Panc1 (cell line): ENCODE results near the gene IL1RAP. TPM values are rescaled to one million over a fixed set of nuclear protein-coding genes. Genes with fewer than 3 reads are reported as not detected.

Experiments used
- ATAC-seq: fragments of 200-7000 bp; cut with Tn5 transposase; 2 replicates; pipeline ENCODE4 v1.9.1; 2020; ENCODE audit warnings: mild to moderate bottlenecking, moderate library complexity
- BruUV-seq: library from RNA; stranded (reverse); fragments of 400-500 nt; replicated peaks from 2 replicates; lab custom pipeline; 2021; lab: Mats Ljungman, UMichigan
- CTCF ChIA-PET: fragments of 300-600 bp; sonication (Branson Sonifier 250); formaldehyde crosslinking; loops from one replicate; lab custom pipeline; 2022; ENCODE audit warnings: antibody characterized with exemption; lab: Charles Lee
- POLR2A ChIA-PET: fragments of 300-600 bp; sonication (Branson Sonifier 250); formaldehyde crosslinking; loops from one replicate; lab custom pipeline; 2022; ENCODE audit warnings: antibody characterized with exemption; lab: Charles Lee
- DNase-seq: peaks from one replicate; pipeline ENCODE4 v3.0.0-alpha.2; 2010; ENCODE audit warnings: low read depth, low spot score
- H3K27ac ChIP-seq: 2 replicates; pipeline ENCODE4 v1.5.1; 2011; ENCODE audit warnings: mild to moderate bottlenecking, low read length, inconsistent platforms
- H3K27me3 ChIP-seq: fragments of 200-500 bp; sonication (Bioruptor generic); 2 replicates; pipeline ENCODE4 v1.6.0; 2014; ENCODE audit warnings: low read length, inconsistent platforms; ENCODE audit not compliant: control insufficient read depth, insufficient read depth
- H3K36me3 ChIP-seq: fragments of 200-500 bp; sonication (Bioruptor generic); 2 replicates; pipeline ENCODE4 v1.5.1; 2014; ENCODE audit warnings: inconsistent platforms, mild to moderate bottlenecking, low read length, moderate library complexity; ENCODE audit not compliant: control insufficient read depth, insufficient read depth
- H3K4me1 ChIP-seq: 2 replicates; pipeline ENCODE4 v1.5.1; 2011; ENCODE audit warnings: inconsistent platforms, mild to moderate bottlenecking, low read length, moderate library complexity; ENCODE audit not compliant: control insufficient read depth, insufficient read depth
- H3K4me3 ChIP-seq, 2 experiments: 2 replicates each; pipeline ENCODE4 v1.5.1; 2011 to 2012; ENCODE audit warnings: low read depth in 2 of 2, low read length in 2 of 2, mild to moderate bottlenecking in 2 of 2, inconsistent platforms in 1 of 2, moderate library complexity in 1 of 2
- H3K9me3 ChIP-seq: fragments of 200-500 bp; sonication (Bioruptor generic); 2 replicates; pipeline ENCODE4 v1.5.1; 2014; ENCODE audit warnings: low read depth, mild to moderate bottlenecking, inconsistent platforms, low read length, moderate library complexity; ENCODE audit not compliant: control insufficient read depth, insufficient read depth
- POLR2AphosphoS5 ChIP-seq: IDR thresholded peaks from 2 replicates; pipeline ENCODE4 v1.6.1; 2012; ENCODE audit warnings: mild to moderate bottlenecking, low read depth, low read length, moderate library complexity
- SIN3A ChIP-seq: IDR thresholded peaks from 2 replicates; pipeline ENCODE4 v1.6.1; 2012; ENCODE audit warnings: low read depth, mild to moderate bottlenecking, low read length, moderate library complexity, borderline replicate concordance; ENCODE audit not compliant: insufficient read depth
- TCF7L2 ChIP-seq: IDR thresholded peaks from 2 replicates; pipeline ENCODE4 v1.6.1; 2011; ENCODE audit warnings: mild to moderate bottlenecking, low read depth, low read length, inconsistent platforms
- in situ Hi-C: cut with HindIII; loops from 2 replicates; pipeline ENCODE4 v1.10.0; 2016; ENCODE audit warnings: low sequenced_read_pairs, low pct_unique_long_range_greater_than_20kb
- intact Hi-C: fragments of 100-400 bp; cut with micrococcal nuclease; formaldehyde crosslinking; loops from one replicate; pipeline ENCODE4 v1.10.0; 2022; ENCODE audit not compliant: unreplicated experiment
- total RNA-seq: library from RNA; stranded (reverse); gene quantifications from one replicate; pipeline ENCODE4 v1.2.1, GENCODE V29; 2021; ENCODE audit not compliant: unreplicated experiment
- TF ChIP-seq, protein P1 (sequence below), 2 experiments: IDR thresholded peaks; 2 replicates each; pipeline ENCODE4 v1.6.1; 2011 to 2012; ENCODE audit warnings: low read depth in 2 of 2, control low read depth in 1 of 2, low read length in 1 of 2, mild to moderate bottlenecking in 1 of 2, moderate library complexity in 1 of 2; ENCODE audit not compliant: insufficient read depth in 1 of 2
- TF ChIP-seq, protein P2 (sequence below): fragments of 450-650 bp; IDR thresholded peaks from 2 replicates; pipeline ENCODE4 v1.5.1; 2017; ENCODE audit warnings: mild to moderate bottlenecking

IL1RAP gene
- total RNA-seq, 1 experiment from 2014 or later: 5.2 TPM

DNA sequence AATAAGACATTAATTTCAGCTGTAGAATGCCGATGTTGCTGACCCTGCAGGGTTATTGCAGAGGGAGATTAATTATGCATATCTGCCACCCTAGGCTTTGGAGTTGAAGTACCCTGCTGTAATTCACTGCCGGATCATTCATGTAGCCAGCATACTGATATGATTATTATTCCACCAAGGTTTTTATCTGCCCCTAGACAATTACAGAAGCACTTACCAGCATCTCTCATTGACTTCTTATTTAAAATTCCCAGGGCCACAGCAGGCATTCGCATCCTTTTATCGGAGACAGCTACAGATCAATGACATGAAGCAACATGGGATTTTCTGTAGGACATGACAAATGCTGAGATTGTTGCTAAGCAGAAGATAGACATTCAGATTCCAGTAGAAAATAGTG, 31.3 kb downstream of the IL1RAP start:
- CTCF ChIA-PET: no interaction called here
- H3K27me3 ChIP-seq: no peaks in the 10 kb centered on the region
- no TSS peak for BruUV-seq
- H3K9me3 ChIP-seq: no peaks in the 10 kb centered on the region
- TF ChIP-seq, protein P1, sequence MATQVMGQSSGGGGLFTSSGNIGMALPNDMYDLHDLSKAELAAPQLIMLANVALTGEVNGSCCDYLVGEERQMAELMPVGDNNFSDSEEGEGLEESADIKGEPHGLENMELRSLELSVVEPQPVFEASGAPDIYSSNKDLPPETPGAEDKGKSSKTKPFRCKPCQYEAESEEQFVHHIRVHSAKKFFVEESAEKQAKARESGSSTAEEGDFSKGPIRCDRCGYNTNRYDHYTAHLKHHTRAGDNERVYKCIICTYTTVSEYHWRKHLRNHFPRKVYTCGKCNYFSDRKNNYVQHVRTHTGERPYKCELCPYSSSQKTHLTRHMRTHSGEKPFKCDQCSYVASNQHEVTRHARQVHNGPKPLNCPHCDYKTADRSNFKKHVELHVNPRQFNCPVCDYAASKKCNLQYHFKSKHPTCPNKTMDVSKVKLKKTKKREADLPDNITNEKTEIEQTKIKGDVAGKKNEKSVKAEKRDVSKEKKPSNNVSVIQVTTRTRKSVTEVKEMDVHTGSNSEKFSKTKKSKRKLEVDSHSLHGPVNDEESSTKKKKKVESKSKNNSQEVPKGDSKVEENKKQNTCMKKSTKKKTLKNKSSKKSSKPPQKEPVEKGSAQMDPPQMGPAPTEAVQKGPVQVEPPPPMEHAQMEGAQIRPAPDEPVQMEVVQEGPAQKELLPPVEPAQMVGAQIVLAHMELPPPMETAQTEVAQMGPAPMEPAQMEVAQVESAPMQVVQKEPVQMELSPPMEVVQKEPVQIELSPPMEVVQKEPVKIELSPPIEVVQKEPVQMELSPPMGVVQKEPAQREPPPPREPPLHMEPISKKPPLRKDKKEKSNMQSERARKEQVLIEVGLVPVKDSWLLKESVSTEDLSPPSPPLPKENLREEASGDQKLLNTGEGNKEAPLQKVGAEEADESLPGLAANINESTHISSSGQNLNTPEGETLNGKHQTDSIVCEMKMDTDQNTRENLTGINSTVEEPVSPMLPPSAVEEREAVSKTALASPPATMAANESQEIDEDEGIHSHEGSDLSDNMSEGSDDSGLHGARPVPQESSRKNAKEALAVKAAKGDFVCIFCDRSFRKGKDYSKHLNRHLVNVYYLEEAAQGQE (IDR thresholded peaks at IDR 0.05; ENCODE audit: insufficient read depth in 1 of 2, low read depth in 2 of 2, low read length in 1 of 2): no peak
- TF ChIP-seq TCF7L2: no peak
- TF ChIP-seq, protein P2, sequence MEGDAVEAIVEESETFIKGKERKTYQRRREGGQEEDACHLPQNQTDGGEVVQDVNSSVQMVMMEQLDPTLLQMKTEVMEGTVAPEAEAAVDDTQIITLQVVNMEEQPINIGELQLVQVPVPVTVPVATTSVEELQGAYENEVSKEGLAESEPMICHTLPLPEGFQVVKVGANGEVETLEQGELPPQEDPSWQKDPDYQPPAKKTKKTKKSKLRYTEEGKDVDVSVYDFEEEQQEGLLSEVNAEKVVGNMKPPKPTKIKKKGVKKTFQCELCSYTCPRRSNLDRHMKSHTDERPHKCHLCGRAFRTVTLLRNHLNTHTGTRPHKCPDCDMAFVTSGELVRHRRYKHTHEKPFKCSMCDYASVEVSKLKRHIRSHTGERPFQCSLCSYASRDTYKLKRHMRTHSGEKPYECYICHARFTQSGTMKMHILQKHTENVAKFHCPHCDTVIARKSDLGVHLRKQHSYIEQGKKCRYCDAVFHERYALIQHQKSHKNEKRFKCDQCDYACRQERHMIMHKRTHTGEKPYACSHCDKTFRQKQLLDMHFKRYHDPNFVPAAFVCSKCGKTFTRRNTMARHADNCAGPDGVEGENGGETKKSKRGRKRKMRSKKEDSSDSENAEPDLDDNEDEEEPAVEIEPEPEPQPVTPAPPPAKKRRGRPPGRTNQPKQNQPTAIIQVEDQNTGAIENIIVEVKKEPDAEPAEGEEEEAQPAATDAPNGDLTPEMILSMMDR: no peak
- TF ChIP-seq POLR2AphosphoS5: no peak
- no peak for TF ChIP-seq SIN3A
- DNase-seq (no peak), ATAC-seq (no peak)
- POLR2A ChIA-PET: no interaction called here
- no peak overlapping the region for H3K27ac ChIP-seq
- intact Hi-C loops: no loop called here
- no peak overlapping the region for H3K4me3 ChIP-seq
- no peaks in the 10 kb centered on the region for H3K36me3 ChIP-seq
- no peaks in the 10 kb centered on the region for H3K4me1 ChIP-seq
- in situ Hi-C loops: no loop called here

DNA sequence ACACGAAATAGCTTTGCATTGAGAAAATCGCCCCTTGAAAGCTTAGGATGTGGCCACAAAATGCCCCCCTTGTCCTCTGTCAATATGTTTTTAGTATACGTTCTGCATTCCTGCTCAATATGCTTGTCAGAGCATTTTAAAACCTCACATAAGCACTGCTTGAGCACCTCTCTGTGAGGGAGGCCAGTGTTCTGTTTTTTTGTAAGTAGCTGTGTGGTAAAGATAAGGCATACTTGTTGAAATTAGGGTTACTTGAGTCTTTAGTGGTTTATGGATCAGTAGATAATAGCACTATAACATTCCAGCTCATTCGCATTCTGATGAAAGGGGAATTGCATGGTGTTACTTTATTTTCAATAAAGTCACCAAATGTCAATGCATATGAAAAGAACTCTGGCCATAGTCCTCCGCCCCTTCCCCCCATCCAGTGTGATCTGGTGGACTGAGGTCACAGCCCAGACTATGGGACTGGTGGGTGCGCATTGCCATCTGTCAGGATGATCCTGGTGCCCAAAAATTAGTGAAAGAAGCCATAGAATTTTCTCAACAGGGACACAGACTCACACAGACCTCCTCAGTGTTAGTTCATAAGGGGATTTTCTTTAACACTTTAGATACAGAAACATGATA, 33.1 kb downstream of the IL1RAP start:
- BruUV-seq: no TSS peak
- intact Hi-C loops (no loop called here), in situ Hi-C loops (no loop called here)
- no peaks in the 10 kb centered on the region for H3K4me1 ChIP-seq
- peaks cover 4% of the 10 kb centered on the region; the same call in 1 of the 2 replicates for H3K9me3 ChIP-seq
- no peak overlapping the region for H3K4me3 ChIP-seq
- H3K36me3 ChIP-seq: no peaks in the 10 kb centered on the region
- H3K27me3 ChIP-seq: no peaks in the 10 kb centered on the region
- ChIA-PET POLR2A (no interaction called here), CTCF (no interaction called here)
- DNase-seq (no peak), ATAC-seq (no peak)
- no peak overlapping the region for H3K27ac ChIP-seq
- TF ChIP-seq TCF7L2 (no peak), SIN3A (no peak), POLR2AphosphoS5 (no peak)
- TF ChIP-seq, protein P2: no peak
- TF ChIP-seq, protein P1 (IDR thresholded peaks at IDR 0.05; ENCODE audit: insufficient read depth in 1 of 2, low read depth in 2 of 2, low read length in 1 of 2): no peak
